K562 (cell line): ENCODE measurements around the gene FAM219A. TPM values are rescaled to one million over a fixed set of nuclear protein-coding genes. Genes with fewer than 3 reads are reported as not detected.

ENCODE experiments used
- ATAC-seq: fragments of 200-7000 bp; cut with Tn5 transposase; 3 replicates; pipeline ENCODE4 v1.9.1; 2020; ENCODE audit warnings: moderate library complexity
- BruUV-seq: library from RNA; stranded (reverse); fragments of 400-500 nt; replicated peaks from 2 replicates; lab custom pipeline; 2021; lab: Mats Ljungman, UMichigan
- CTCF ChIA-PET: fragments of 300-600 bp; formaldehyde crosslinking; extraction: SDS; loops from one replicate; lab custom pipeline; 2021; ENCODE audit warnings: low intra/inter-chr PET ratio; lab: Yijun Ruan, JAX
- POLR2A ChIA-PET: fragments of 300-600, 350-650 bp; sonication (Branson Sonifier 250); formaldehyde crosslinking; extraction: SDS; loops from one replicate; lab custom pipeline; 2021; ENCODE audit warnings: antibody characterized with exemption, inconsistent platforms; lab: Yijun Ruan, JAX
- DNase-seq, 4 experiments: peaks; one replicate each; pipeline versions ENCODE4 v3.0.0 to v3.0.0-alpha.2; 2011 to 2018; ENCODE audit warnings: low spot score in 3 of 4, mixed read lengths in 3 of 4; ENCODE audit errors: extremely low read depth in 1 of 4
- FAIRE-seq: peaks from 2 replicates; lab custom pipeline; 2011; peaks lifted over from hg19 to GRCh38; lab: Jason Lieb, UNC
- H2AFZ ChIP-seq: 2 replicates; pipeline ENCODE4 v1.6.0; 2011; ENCODE audit warnings: low read depth, low read length, control low read depth, inconsistent platforms
- H3K27ac ChIP-seq: fragments of 200-600 bp; 3 replicates; pipeline ENCODE4 v1.8.0; 2011; ENCODE audit warnings: low read depth, mild to moderate bottlenecking, control low read depth, inconsistent platforms, low read length, moderate library complexity, mixed read lengths; ENCODE audit errors: extremely low read depth
- H3K27me3 ChIP-seq, 2 experiments: fragments of 300-600 bp in 1 of 2; 2 replicates in 1 of 2; 3 replicates in 1 of 2; pipeline versions ENCODE4 v1.6.0 to v1.8.0; 2011; ENCODE audit warnings: inconsistent platforms in 2 of 2, low read length in 2 of 2, mild to moderate bottlenecking in 1 of 2, mixed read lengths in 1 of 2, moderate library complexity in 1 of 2; ENCODE audit not compliant: control insufficient read depth in 2 of 2, insufficient read depth in 2 of 2
- H3K36me3 ChIP-seq: fragments of 300-600 bp; 3 replicates; pipeline ENCODE4 v1.8.0; 2011; ENCODE audit warnings: mild to moderate bottlenecking, low read length, inconsistent platforms; ENCODE audit not compliant: control insufficient read depth, insufficient read depth
- H3K4me1 ChIP-seq, 2 experiments: fragments of 200-600 bp in 1 of 2; replicated peaks in 1 of 2; 2 replicates in 1 of 2; 3 replicates in 1 of 2; pipeline versions ENCODE4 v1.5.1 to v1.8.0; 2011; ENCODE audit warnings: inconsistent platforms in 2 of 2, low read length in 2 of 2, mild to moderate bottlenecking in 1 of 2, mixed read lengths in 1 of 2, moderate library complexity in 1 of 2; ENCODE audit not compliant: control insufficient read depth in 2 of 2, insufficient read depth in 2 of 2
- H3K4me2 ChIP-seq: 2 replicates; pipeline ENCODE4 v1.6.1; 2011; ENCODE audit warnings: low read length, control low read depth, inconsistent platforms, mixed read lengths; ENCODE audit not compliant: insufficient read depth
- H3K4me3 ChIP-seq: fragments of 200-600 bp; sonication (generic), shearing (Covaris generic); 2 replicates; pipeline ENCODE4 v1.5.1; 2016; ENCODE audit warnings: control low read depth, inconsistent platforms
- H3K79me2 ChIP-seq: fragments of 200-600 bp; 3 replicates; pipeline ENCODE4 v1.8.0; 2011; ENCODE audit warnings: low read length, inconsistent platforms; ENCODE audit not compliant: control insufficient read depth, insufficient read depth
- H3K9ac ChIP-seq, 2 experiments: 2 replicates each; pipeline versions ENCODE4 v1.6.0 to v1.6.1; 2011; ENCODE audit warnings: low read depth in 2 of 2, low read length in 2 of 2, control low read depth in 1 of 2, inconsistent platforms in 1 of 2, mild to moderate bottlenecking in 1 of 2, mixed read lengths in 1 of 2; ENCODE audit not compliant: insufficient read depth in 1 of 2
- H3K9me1 ChIP-seq: one replicate; pipeline ENCODE4 v1.6.0; 2011; ENCODE audit warnings: inconsistent platforms, mild to moderate bottlenecking, low read length, moderate library complexity; ENCODE audit not compliant: control insufficient read depth, insufficient read depth
- H3K9me3 ChIP-seq: replicated peaks from 2 replicates; pipeline ENCODE4 v1.5.1; 2011; ENCODE audit warnings: low read depth, low read length, inconsistent platforms; ENCODE audit not compliant: control insufficient read depth, insufficient read depth
- H4K20me1 ChIP-seq: replicated peaks from 2 replicates; pipeline ENCODE4 v1.6.1; 2011; ENCODE audit warnings: low read length, inconsistent platforms, mixed read lengths; ENCODE audit not compliant: control insufficient read depth, insufficient read depth
- ARID3A ChIP-seq: IDR thresholded peaks from 2 replicates; pipeline ENCODE4 v1.6.1; 2012; ENCODE audit warnings: low read depth, low read length, improper control_type of control experiment, borderline replicate concordance
- CXXC5 ChIP-seq: fragments of 250-450 bp; sonication (Bioruptor Pico); IDR thresholded peaks from 2 replicates; pipeline ENCODE4 v1.8.0; 2022; ENCODE audit warnings: inconsistent platforms, mild to moderate bottlenecking, moderate library complexity
- HES1 ChIP-seq: fragments of 450-650 bp; IDR thresholded peaks from 2 replicates; pipeline ENCODE4 v1.6.1; 2016; ENCODE audit warnings: low read depth, mild to moderate bottlenecking, moderate library complexity
- KDM1A ChIP-seq, 2 experiments: fragments of 450-650 bp; IDR thresholded peaks; 2 replicates each; pipeline ENCODE4 v1.6.1; 2016; ENCODE audit warnings: mild to moderate bottlenecking in 2 of 2
- PHF21A ChIP-seq: fragments of 450-650 bp; IDR thresholded peaks from 2 replicates; pipeline ENCODE4 v1.6.1; 2017; ENCODE audit warnings: low read depth, borderline replicate concordance
- SREBF2 ChIP-seq: sonication (generic); formaldehyde crosslinking; IDR thresholded peaks from 2 replicates; pipeline ENCODE4 v1.4.0; 2020; ENCODE audit warnings: mild to moderate bottlenecking, missing genetic modification reagents
- STAT5A ChIP-seq: IDR thresholded peaks from 2 replicates; pipeline ENCODE4 v1.6.1; 2012; ENCODE audit warnings: low read length, inconsistent platforms, borderline replicate concordance
- TEAD4 ChIP-seq, 2 experiments: sonication (generic) in 1 of 2; formaldehyde crosslinking in 1 of 2; IDR thresholded peaks; 2 replicates each; pipeline versions ENCODE4 v1.6.1 to v1.8.0; 2012 to 2022; ENCODE audit warnings: borderline replicate concordance in 1 of 2, inconsistent platforms in 1 of 2, low read length in 1 of 2, mild to moderate bottlenecking in 1 of 2, missing genetic modification reagents in 1 of 2
- THRB ChIP-seq: fragments of 450-650 bp; formaldehyde crosslinking; conservative IDR thresholded peaks from 2 replicates; pipeline ENCODE4 v1.4.0; 2022; ENCODE audit warnings: mild to moderate bottlenecking, missing genetic modification characterization
- U2AF1 ChIP-seq: fragments of 200-400 bp; formaldehyde crosslinking; optimal IDR thresholded peaks from 2 replicates; pipeline ENCODE3; 2017; ENCODE audit warnings: mild to moderate bottlenecking, low read depth, low read length, moderate library complexity
- ZNF212 ChIP-seq: fragments of 450-650 bp; formaldehyde crosslinking; IDR thresholded peaks from 2 replicates; pipeline ENCODE4 v1.4.0; 2020; ENCODE audit warnings: mild to moderate bottlenecking
- ZNF232 ChIP-seq: sonication (generic); formaldehyde crosslinking; IDR thresholded peaks from 2 replicates; pipeline ENCODE4 v1.8.0; 2022; ENCODE audit warnings: mild to moderate bottlenecking, missing genetic modification reagents
- ZNF274 ChIP-seq: IDR thresholded peaks from 2 replicates; pipeline ENCODE4 v1.6.1; 2011; ENCODE audit warnings: low read depth, mild to moderate bottlenecking, low read length, moderate library complexity, borderline replicate concordance
- ZNF324 ChIP-seq: fragments of 250-450 bp; sonication (Bioruptor Pico); IDR thresholded peaks from 2 replicates; pipeline ENCODE4 v1.4.0; 2020; ENCODE audit warnings: mild to moderate bottlenecking
- WGBS: fragments of 100-300 bp; shearing (Covaris generic); methylation state at CpG from one replicate; pipeline ENCODE4 v1.1.6; 2016; ENCODE audit warnings: low coverage, mixed read lengths; ENCODE audit not compliant: insufficient coverage; ENCODE audit errors: missing lambda C conversion rate; 5-methylcytosine and 5-hydroxymethylcytosine counted together
- in situ Hi-C: fragments of 300-500 bp; cut with MboI; formaldehyde crosslinking; loops from 4 replicates; pipeline ENCODE4 v1.15.0; 2018; ENCODE audit warnings: inconsistent platforms, mixed read lengths
- intact Hi-C: fragments of 100-400 bp; cut with micrococcal nuclease; formaldehyde crosslinking; loops from 2 replicates; pipeline ENCODE4 v1.14.2; 2022
- polyA plus RNA-seq, 8 experiments: library from polyadenylated mRNA; depleted of rRNA in 4 of 8; stranded (reverse) in 5 of 8; unstranded in 3 of 8; fragments of >200 nt; fragmentation: Nextera tagmentation in 2 of 8; fragmentation: Illumina TruSeq in 1 of 8; extraction: Ambion mirVana in 2 of 8; extraction: Trizol in 1 of 8; gene quantifications; 2 replicates each; pipeline versions ENCODE4 v1.2.1 to v1.2.3, GENCODE V29; 2011 to 2014; ENCODE audit warnings: inconsistent platforms in 1 of 8, missing spikeins in 1 of 8
- total RNA-seq, 7 experiments: library from RNA; depleted of rRNA in 6 of 7; stranded (reverse); fragments of >200 nt in 6 of 7; fragmentation: Illumina TruSeq in 2 of 7; extraction: Trizol in 2 of 7; gene quantifications; 2 replicates each; pipeline versions ENCODE4 v1.2.1 to v1.2.3, GENCODE V29; 2011 to 2021; ENCODE audit warnings: low replicate concordance in 1 of 7

Gene FAM219A
- total and polyA plus RNA-seq, 9 of the 15 experiments (the other 6 are each of a cell fraction or from before 2014, with no cell fraction given): 0.63 to 8.6 (median 2.9) TPM

- POLR2A ChIA-PET: interaction anchor here (0.7 kb wide), 1 partner anchor 268 kb away, joined by 3 read pairs; no protein-coding TSS in a partner anchor
- Histone ChIP-seq H3K79me2 (no peaks in the 10 kb centered on the region), H3K4me2 (peak overlapping the region; percentile 5; the same call in 1 of the 2 replicates), H3K9me1 (no peaks in the 10 kb centered on the region), H3K27me3 (no peaks in the 10 kb centered on the region), H3K4me3 (no peak overlapping the region), H3K9me3 (no peaks in the 10 kb centered on the region), H3K4me1 (peaks cover 0 to 4% of the 10 kb centered on the region in 2 experiments; a peak in 4 of 5 replicates), H4K20me1 (no peaks in the 10 kb centered on the region; the same call in 1 of the 2 replicates), H3K36me3 (no peaks in the 10 kb centered on the region), H2AFZ (no peak overlapping the region), H3K27ac (no peak overlapping the region), H3K9ac (peak overlapping the region in 1 of 2 experiments; percentile 20; a peak in 1 of 4 replicates)
- FAIRE-seq (peak; percentile 32), DNase-seq (peak in 2 of 4 experiments; percentile 30 to 44), ATAC-seq (peak; percentile 54)
- WGBS: 24% methylated on average over 7 of the region's 7 CpGs
- intact Hi-C loops (no loop called here), in situ Hi-C loops (no loop called here)
- BruUV-seq: no TSS peak
- CTCF ChIA-PET: no interaction called here
- peak; percentile 82 for TF ChIP-seq TEAD4 (IDR thresholded peaks at IDR 0.05; ENCODE audit: low read length)
- TF ChIP-seq TEAD4 (CRISPR knock-in tag; IDR thresholded peaks at IDR 0.05; ENCODE audit: borderline replicate concordance): no peak
- TF ChIP-seq KDM1A (IDR thresholded peaks at IDR 0.05): peak; percentile 65 to 76
- TF ChIP-seq ZNF324 (CRISPR knock-in tag): no peak
- TF ChIP-seq PHF21A: no peak
- TF ChIP-seq U2AF1: no peak
- no peak for TF ChIP-seq ZNF232 (CRISPR knock-in tag)
- TF ChIP-seq ARID3A: no peak
- TF ChIP-seq ZNF274: no peak
- TF ChIP-seq ZNF212 (CRISPR knock-in tag): no peak
- no peak for TF ChIP-seq HES1
- no peak for TF ChIP-seq THRB (CRISPR knock-in tag)
- 0 out of 2 replicates have a peak, but pooled peaks have one; percentile 7 for TF ChIP-seq STAT5A
- TF ChIP-seq SREBF2 (CRISPR knock-in tag): no peak
- no peak for TF ChIP-seq CXXC5 (CRISPR knock-in tag)
Observed at GRCh38 chr9:34396276-34397214, 61.8 kb downstream of the FAM219A start.
